Tibial nerve (tissue), 4 donors: Measurements from ENCODE around the gene SLC10A3. TPM values are rescaled to one million over a fixed set of nuclear protein-coding genes. Genes with fewer than 3 reads are reported as not detected.
"Not testable (repeated sequence)": the region's sequence is repeated elsewhere in the genome, so short reads cannot be mapped to it uniquely, and the experiment has no call there.

Experiments
- DNase-seq, 2 donors: peaks; one replicate each; pipeline ENCODE4 v3.0.0-alpha.2; 2019; ENCODE audit warnings: low spot score in 2 of 2
- H3K27ac ChIP-seq, 4 donors: fragments of 200-600 bp; sonication (generic) in 3 of 4; one replicate each; pipeline ENCODE4 v1.5.1; 2017 to 2019; ENCODE audit warnings: mild to moderate bottlenecking in 1 of 4
- H3K27me3 ChIP-seq, 2 donors: fragments of 200-600 bp; sonication (generic) in 1 of 2; one replicate each; pipeline versions ENCODE4 v1.5.1 to v1.6.0; 2017 to 2019
- H3K36me3 ChIP-seq, 3 donors: fragments of 200-600 bp; sonication (generic); one replicate each; pipeline ENCODE4 v1.5.1; 2018 to 2019
- H3K4me1 ChIP-seq, 4 donors: fragments of 200-600 bp; sonication (generic) in 3 of 4; one replicate each; pipeline ENCODE4 v1.5.1; 2017 to 2019
- H3K4me3 ChIP-seq, 4 donors: fragments of 200-600 bp; sonication (generic) in 3 of 4; one replicate each; pipeline ENCODE4 v1.5.1; 2017 to 2019; ENCODE audit warnings: mild to moderate bottlenecking in 1 of 4, moderate library complexity in 1 of 4
- H3K9me3 ChIP-seq, 4 donors: fragments of 200-600 bp; sonication (generic) in 3 of 4; one replicate each; pipeline ENCODE4 v1.5.1; 2017 to 2019
- EP300 ChIP-seq, 2 donors: sonication (generic); formaldehyde crosslinking; IDR thresholded peaks; one replicate each; pipeline ENCODE4 v1.6.1; 2017; ENCODE audit warnings: antibody characterized with exemption in 2 of 2, mild to moderate bottlenecking in 1 of 2
- POLR2A ChIP-seq, 2 donors: fragments of 450-650 bp; IDR thresholded peaks; one replicate each; pipeline ENCODE4 v1.6.1; 2017; ENCODE audit warnings: antibody characterized with exemption in 2 of 2, mild to moderate bottlenecking in 2 of 2, moderate library complexity in 2 of 2
- WGBS, 2 donors: methylation state at CpG; one replicate each; pipeline ENCODE4 v1.1.5; 2018; 5-methylcytosine and 5-hydroxymethylcytosine counted together
- total RNA-seq, 4 donors: library from RNA; depleted of rRNA; stranded (reverse); fragments of >200 nt; gene quantifications; one replicate each; pipeline ENCODE4 v1.1.0, GENCODE V29; 2016
- TF ChIP-seq, protein P1 (sequence below), 5 experiments: fragments of 200-600 bp in 3 of 5; fragments of 450-650 bp in 2 of 5; sonication (generic) in 3 of 5; IDR thresholded peaks; one replicate each; pipeline ENCODE4 v1.5.1; 2016 to 2019; ENCODE audit warnings: antibody characterized with exemption in 5 of 5, mild to moderate bottlenecking in 3 of 5, moderate library complexity in 2 of 5

SLC10A3 gene
- total RNA-seq, 4 donors from 2014 or later, result 17.8 to 40.6 (median 27.0) TPM

DNA sequence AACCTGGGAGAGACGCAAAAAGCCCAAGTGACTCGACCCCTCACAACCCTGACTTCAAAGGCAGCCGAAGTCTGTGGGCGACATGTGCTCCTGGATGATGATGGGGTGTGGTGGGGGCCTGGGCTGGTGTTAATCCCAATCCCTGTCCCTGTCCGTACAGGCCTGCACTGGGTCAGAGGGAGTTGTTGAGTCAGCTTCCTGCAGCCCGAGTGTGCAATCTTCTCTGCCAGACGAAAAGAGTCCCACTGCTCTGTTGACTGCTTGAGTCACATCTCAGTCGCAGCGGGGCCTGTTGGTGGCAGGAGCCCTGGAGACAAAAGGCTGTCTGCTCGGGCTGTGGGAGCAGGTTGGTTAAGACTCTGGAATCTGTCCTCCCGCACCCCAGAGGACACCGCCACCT is 15.3 kb upstream of the SLC10A3 start:
- H3K36me3 ChIP-seq, result peaks cover 0 to 52% (median 0%) of the 10 kb centered on the region in 3 donors
- 64 to 76% methylated on average over 9 to 12 of the region's 12 CpGs for WGBS, 2 donors
- no peak for DNase-seq

GRCh38 chrX:154502989-154503388 is 12.6 kb upstream of the SLC10A3 start:
- Histone ChIP-seq H3K4me3 (no peak overlapping the region), H3K9me3 (no peaks in the 10 kb centered on the region), H3K36me3 (peaks cover 0 to 30% (median 0%) of the 10 kb centered on the region in 3 donors), H3K27me3 (no peaks in the 10 kb centered on the region), H3K27ac (no peak overlapping the region), H3K4me1 (no peaks in the 10 kb centered on the region)
- DNase-seq, result no peak
- TF ChIP-seq POLR2A (IDR thresholded peaks at IDR 0.05), result no peak
- TF ChIP-seq, protein P1, sequence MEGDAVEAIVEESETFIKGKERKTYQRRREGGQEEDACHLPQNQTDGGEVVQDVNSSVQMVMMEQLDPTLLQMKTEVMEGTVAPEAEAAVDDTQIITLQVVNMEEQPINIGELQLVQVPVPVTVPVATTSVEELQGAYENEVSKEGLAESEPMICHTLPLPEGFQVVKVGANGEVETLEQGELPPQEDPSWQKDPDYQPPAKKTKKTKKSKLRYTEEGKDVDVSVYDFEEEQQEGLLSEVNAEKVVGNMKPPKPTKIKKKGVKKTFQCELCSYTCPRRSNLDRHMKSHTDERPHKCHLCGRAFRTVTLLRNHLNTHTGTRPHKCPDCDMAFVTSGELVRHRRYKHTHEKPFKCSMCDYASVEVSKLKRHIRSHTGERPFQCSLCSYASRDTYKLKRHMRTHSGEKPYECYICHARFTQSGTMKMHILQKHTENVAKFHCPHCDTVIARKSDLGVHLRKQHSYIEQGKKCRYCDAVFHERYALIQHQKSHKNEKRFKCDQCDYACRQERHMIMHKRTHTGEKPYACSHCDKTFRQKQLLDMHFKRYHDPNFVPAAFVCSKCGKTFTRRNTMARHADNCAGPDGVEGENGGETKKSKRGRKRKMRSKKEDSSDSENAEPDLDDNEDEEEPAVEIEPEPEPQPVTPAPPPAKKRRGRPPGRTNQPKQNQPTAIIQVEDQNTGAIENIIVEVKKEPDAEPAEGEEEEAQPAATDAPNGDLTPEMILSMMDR (IDR thresholded peaks at IDR 0.05), result no peak
- TF ChIP-seq EP300 (IDR thresholded peaks at IDR 0.05), result no peak
- 88 to 92% methylated on average over 3 of the region's 3 CpGs for WGBS, 2 donors

More for the DNA sequence above, 15.3 kb upstream of the SLC10A3 start:
- Histone ChIP-seq H3K9me3 (no peaks in the 10 kb centered on the region), H3K27ac (no peak overlapping the region), H3K4me3 (no peak overlapping the region), H3K4me1 (no peaks in the 10 kb centered on the region), H3K27me3 (no peaks in the 10 kb centered on the region)
- TF ChIP-seq EP300 (IDR thresholded peaks at IDR 0.05) (no peak), POLR2A (IDR thresholded peaks at IDR 0.05) (no peak)
- TF ChIP-seq, protein P1 (IDR thresholded peaks at IDR 0.05), result no peak

GRCh38 chrX:154502098-154502497 is 11.7 kb upstream of the SLC10A3 start:
- H3K9me3 ChIP-seq, result no peaks in the 10 kb centered on the region

DNA sequence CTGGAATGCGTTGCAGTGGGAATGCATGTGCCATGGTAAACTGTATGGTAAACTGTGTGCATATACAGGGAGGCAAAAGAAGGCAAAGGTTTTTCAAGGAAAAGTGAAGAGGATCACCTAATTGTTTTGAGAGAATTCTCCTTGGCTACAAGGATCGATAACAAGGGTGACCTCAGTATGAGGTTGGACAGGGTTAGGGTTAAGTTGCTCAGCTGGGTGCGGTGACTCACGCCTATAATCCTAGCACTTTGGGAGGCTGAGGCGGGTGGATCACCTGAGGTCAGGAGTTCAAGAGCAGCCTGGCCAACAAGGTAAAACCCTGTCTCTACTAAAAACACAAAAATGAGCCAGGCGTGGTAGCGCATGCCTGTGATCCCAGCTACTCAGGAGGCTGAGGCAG is 11.0 kb upstream of the SLC10A3 start:
- not testable (repeated sequence) for DNase-seq, H3K4me3 ChIP-seq, H3K27ac ChIP-seq, H3K4me1 ChIP-seq, H3K9me3 ChIP-seq, H3K27me3 ChIP-seq
- peaks cover 0 to 15% (median 0%) of the 10 kb centered on the region in 3 donors for H3K36me3 ChIP-seq
- WGBS, 2 donors, result 83 to 89% methylated on average over 7 of the region's 7 CpGs

More at GRCh38 chrX:154502098-154502497, 11.7 kb upstream of the SLC10A3 start:
- Histone ChIP-seq H3K4me1 (no peaks in the 10 kb centered on the region), H3K27ac (no peak overlapping the region), H3K36me3 (peaks cover 0 to 21% (median 0%) of the 10 kb centered on the region in 3 donors), H3K4me3 (no peak overlapping the region), H3K27me3 (no peaks in the 10 kb centered on the region)
- WGBS, 2 donors, result 79 to 91% methylated on average over 8 of the region's 8 CpGs
- no peak for DNase-seq
- TF ChIP-seq EP300 (IDR thresholded peaks at IDR 0.05) (no peak), POLR2A (IDR thresholded peaks at IDR 0.05) (no peak)
- TF ChIP-seq, protein P1 (IDR thresholded peaks at IDR 0.05), result no peak

DNA sequence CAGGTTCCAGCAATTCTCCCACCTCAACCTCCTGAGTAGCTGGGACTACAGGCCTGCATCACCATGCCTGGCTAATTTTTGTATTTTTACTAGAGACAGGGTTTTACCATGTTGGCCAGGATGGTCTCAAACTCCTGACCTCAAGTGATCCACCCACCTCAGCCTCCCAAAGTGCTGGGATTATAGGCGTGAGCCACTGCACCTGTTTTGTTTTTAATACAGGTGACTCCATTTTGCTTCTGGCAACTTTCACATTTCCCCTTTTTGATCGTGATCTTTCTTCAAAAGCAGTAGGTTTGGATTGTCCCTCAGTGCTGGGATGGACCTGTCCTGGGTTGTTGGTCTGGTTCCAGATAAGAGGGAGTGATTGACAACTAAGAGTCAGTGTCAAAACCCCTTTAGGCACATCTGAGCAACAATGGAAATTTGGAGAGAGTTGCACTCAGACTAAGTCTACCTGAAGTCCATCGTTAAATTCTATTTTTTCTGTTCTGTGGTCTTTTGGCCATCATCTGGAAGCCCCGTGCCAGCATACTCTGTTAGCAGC is 6.2 kb upstream of the SLC10A3 start:
- H3K9me3 ChIP-seq, H3K4me1 ChIP-seq, H3K27ac ChIP-seq, DNase-seq, H3K36me3 ChIP-seq, H3K27me3 ChIP-seq, H3K4me3 ChIP-seq: not testable (repeated sequence)
- WGBS, 2 donors, result 76 to 78% methylated on average over 3 to 4 of the region's 4 CpGs

DNA sequence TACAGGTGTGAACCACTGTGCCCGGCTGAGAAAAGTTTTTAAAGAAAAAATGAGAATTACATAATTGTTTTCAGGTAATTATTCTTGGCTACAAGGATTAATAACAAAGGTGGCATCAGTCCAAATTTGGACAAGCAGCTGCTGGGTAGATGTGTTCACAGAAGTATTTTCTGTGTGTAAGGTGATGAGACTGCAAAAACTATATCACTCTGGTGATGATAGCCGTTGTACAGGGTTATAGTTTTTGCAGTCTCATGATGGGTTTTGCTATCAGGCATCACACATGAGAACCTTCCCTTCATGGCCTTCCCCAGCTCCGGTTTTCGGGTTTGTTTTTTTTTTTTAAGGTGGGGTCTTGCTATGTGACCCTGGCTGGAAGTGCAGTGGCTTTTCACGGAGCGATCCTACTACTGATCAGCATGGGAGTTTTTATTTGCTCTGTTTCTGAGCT is 5.1 kb upstream of the SLC10A3 start:
- Histone ChIP-seq H3K4me1 (no peaks in the 10 kb centered on the region), H3K36me3 (no peaks in the 10 kb centered on the region), H3K27me3 (no peaks in the 10 kb centered on the region), H3K4me3 (no peak overlapping the region), H3K27ac (no peak overlapping the region), H3K9me3 (no peaks in the 10 kb centered on the region)
- no peak for DNase-seq
- no peak for TF ChIP-seq POLR2A (IDR thresholded peaks at IDR 0.05)
- TF ChIP-seq, protein P1 (IDR thresholded peaks at IDR 0.05), result no peak
- no peak for TF ChIP-seq EP300 (IDR thresholded peaks at IDR 0.05)
- 44 to 81% methylated on average over 6 of the region's 6 CpGs for WGBS, 2 donors
